Ascending aorta (tissue), 2 donors: ENCODE data around the gene AFF2. TPM values are rescaled to one million over a fixed set of nuclear protein-coding genes. Genes with fewer than 3 reads are reported as not detected.

Experiments
- DNase-seq, 2 donors: peaks; one replicate each; pipeline ENCODE4 v3.0.0-alpha.2; 2019; ENCODE audit warnings: low spot score in 2 of 2
- H3K27ac ChIP-seq, 2 donors: fragments of 200-600 bp; sonication (generic); one replicate each; pipeline ENCODE4 v1.5.1; 2016 to 2017; ENCODE audit warnings: mild to moderate bottlenecking in 1 of 2
- H3K27me3 ChIP-seq: fragments of 200-600 bp; sonication (generic); one replicate; pipeline ENCODE4 v1.5.1; 2017
- H3K36me3 ChIP-seq, 2 donors: fragments of 200-600 bp; sonication (generic); one replicate each; pipeline ENCODE4 v1.5.1; 2016
- H3K4me1 ChIP-seq, 2 donors: fragments of 200-600 bp; sonication (generic); one replicate each; pipeline ENCODE4 v1.5.1; 2016 to 2017; ENCODE audit warnings: mild to moderate bottlenecking in 1 of 2
- H3K4me3 ChIP-seq, 2 donors: fragments of 200-600 bp; sonication (generic); one replicate each; pipeline ENCODE4 v1.5.1; 2016 to 2017; ENCODE audit warnings: mild to moderate bottlenecking in 1 of 2
- H3K9me3 ChIP-seq, 2 donors: fragments of 200-600 bp; sonication (generic); one replicate each; pipeline ENCODE4 v1.5.1; 2016
- CTCF ChIP-seq, 3 experiments: fragments of 200-600 bp in 2 of 3; fragments of 450-650 bp in 1 of 3; sonication (generic) in 2 of 3; IDR thresholded peaks; one replicate each; pipeline ENCODE4 v1.5.1; 2016 to 2019; ENCODE audit warnings: antibody characterized with exemption in 3 of 3, mild to moderate bottlenecking in 1 of 3, moderate library complexity in 1 of 3
- intact Hi-C: fragments of 100-400 bp; cut with DNase I; formaldehyde crosslinking; loops from one replicate; pipeline ENCODE4 v1.15.1; 2023
- total RNA-seq: library from RNA; depleted of rRNA; stranded (reverse); fragments of >200 nt; gene quantifications from one replicate; pipeline ENCODE4 v1.1.0, GENCODE V29; 2016

Gene AFF2
- total RNA-seq, 1 donor from 2014 or later: 2.3 TPM

- Histone ChIP-seq H3K36me3 (no peaks in the 10 kb centered on the region), H3K4me3 (no peak overlapping the region), H3K27me3 (no peaks in the 10 kb centered on the region), H3K9me3 (no peaks in the 10 kb centered on the region), H3K27ac (no peak overlapping the region), H3K4me1 (no peaks in the 10 kb centered on the region)
- no peak for DNase-seq
- TF ChIP-seq CTCF (IDR thresholded peaks at IDR 0.05): no peak
- intact Hi-C loops: no loop called here
Measured at GRCh38 chrX:148611993-148612392, 111.6 kb downstream of the AFF2 start.

GRCh38 chrX:148612431-148612830, 112.0 kb downstream of the AFF2 start:
- Histone ChIP-seq H3K4me1 (no peaks in the 10 kb centered on the region), H3K9me3 (no peaks in the 10 kb centered on the region), H3K27me3 (no peaks in the 10 kb centered on the region), H3K27ac (no peak overlapping the region), H3K4me3 (no peak overlapping the region), H3K36me3 (no peaks in the 10 kb centered on the region)
- intact Hi-C loops: no loop called here
- no peak for DNase-seq
- no peak for TF ChIP-seq CTCF (IDR thresholded peaks at IDR 0.05)

DNA sequence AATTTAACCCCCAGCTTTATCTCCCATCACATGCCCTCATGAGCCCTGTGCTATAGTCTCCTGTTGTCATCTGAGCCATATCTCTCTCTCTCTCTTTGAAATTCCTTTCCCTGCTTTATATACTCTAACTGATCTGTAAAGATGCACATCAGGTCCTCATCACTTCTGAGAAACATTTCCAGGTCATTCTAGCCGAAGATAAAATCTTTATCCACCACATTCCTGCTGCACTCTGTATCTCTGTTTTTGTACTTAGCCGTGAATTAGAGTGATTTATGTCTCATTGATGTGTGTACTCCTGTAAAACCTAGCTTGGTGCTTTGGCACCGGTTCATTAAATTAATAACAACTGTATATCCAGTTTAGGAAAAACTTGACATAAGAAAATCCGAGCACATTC, 113.2 kb downstream of the AFF2 start:
- Histone ChIP-seq H3K4me3 (no peak overlapping the region), H3K4me1 (no peaks in the 10 kb centered on the region), H3K36me3 (no peaks in the 10 kb centered on the region), H3K27ac (no peak overlapping the region), H3K27me3 (no peaks in the 10 kb centered on the region), H3K9me3 (no peaks in the 10 kb centered on the region)
- intact Hi-C loops: no loop called here
- no peak for TF ChIP-seq CTCF (IDR thresholded peaks at IDR 0.05)
- DNase-seq: no peak

- no peak for TF ChIP-seq CTCF (IDR thresholded peaks at IDR 0.05)
- intact Hi-C loops: no loop called here
- no peaks in the 10 kb centered on the region for H3K27me3 ChIP-seq
Measured at GRCh38 chrX:148615491-148615890, 115.1 kb downstream of the AFF2 start.

DNA sequence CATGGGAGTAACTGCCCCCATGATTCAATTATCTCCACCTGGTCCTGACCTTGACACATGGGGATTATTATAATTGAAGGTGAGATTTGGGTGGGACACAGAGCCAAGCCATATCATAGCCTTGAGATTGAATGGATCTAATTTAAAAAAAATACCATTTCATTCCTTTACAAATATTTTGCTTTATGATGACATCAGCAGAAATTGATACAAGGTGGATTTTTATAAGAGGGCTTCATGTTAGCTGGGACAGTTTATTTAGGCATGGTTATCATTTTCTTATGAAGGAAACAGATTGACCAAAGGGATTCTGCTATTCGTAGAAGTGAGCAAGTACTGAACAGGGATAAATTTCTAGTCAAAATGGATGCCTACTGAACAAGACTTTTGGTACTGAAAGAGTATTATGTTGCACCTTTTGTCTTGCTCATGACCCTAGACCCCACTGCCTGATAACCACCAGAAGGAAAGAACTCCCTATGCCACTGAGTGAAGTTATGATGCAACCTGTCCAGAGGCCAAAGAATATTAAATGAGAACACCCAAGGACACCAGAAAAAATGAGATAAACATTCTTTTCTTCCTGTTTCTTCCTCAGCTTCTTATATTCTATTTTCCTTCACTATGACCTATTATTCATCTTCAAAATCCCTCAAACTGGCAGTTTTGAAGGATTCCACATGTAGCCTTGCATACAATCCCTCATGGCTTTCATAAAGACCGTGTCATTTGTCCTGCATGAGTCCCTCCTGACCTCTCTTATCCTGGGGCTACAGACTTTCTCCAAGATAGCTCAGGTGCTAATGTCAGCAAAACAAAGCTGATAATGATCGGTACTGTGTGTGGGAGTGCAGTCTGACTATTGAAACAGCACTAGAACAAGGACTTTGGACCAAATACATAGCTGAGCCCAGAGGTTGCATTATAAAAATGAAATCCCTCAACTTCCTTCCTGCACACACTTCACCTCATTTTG, 118.3 kb downstream of the AFF2 start:
- Histone ChIP-seq H3K36me3 (no peaks in the 10 kb centered on the region), H3K4me1 (no peaks in the 10 kb centered on the region), H3K27ac (no peak overlapping the region), H3K27me3 (no peaks in the 10 kb centered on the region), H3K4me3 (no peak overlapping the region), H3K9me3 (no peaks in the 10 kb centered on the region)
- TF ChIP-seq CTCF (IDR thresholded peaks at IDR 0.05): no peak
- intact Hi-C loops: no loop called here
- DNase-seq: no peak

More at GRCh38 chrX:148615491-148615890, 115.1 kb downstream of the AFF2 start:
- DNase-seq: no peak
- Histone ChIP-seq H3K4me3 (no peak overlapping the region), H3K27ac (no peak overlapping the region), H3K4me1 (no peaks in the 10 kb centered on the region), H3K36me3 (no peaks in the 10 kb centered on the region), H3K9me3 (no peaks in the 10 kb centered on the region)
